Activated effector memory CD4-positive, alpha-beta T cell treated with anti-CD3 and anti-CD28 coated beads, Interleukin-2, amount 50 U/mL, for 16 hours (primary cell): ENCODE results near the gene PNPLA1.

ENCODE experiments used
- DNase-seq: peaks from one replicate; pipeline ENCODE4 v3.0.0-alpha.2; 2020

PNPLA1 gene

DNA sequence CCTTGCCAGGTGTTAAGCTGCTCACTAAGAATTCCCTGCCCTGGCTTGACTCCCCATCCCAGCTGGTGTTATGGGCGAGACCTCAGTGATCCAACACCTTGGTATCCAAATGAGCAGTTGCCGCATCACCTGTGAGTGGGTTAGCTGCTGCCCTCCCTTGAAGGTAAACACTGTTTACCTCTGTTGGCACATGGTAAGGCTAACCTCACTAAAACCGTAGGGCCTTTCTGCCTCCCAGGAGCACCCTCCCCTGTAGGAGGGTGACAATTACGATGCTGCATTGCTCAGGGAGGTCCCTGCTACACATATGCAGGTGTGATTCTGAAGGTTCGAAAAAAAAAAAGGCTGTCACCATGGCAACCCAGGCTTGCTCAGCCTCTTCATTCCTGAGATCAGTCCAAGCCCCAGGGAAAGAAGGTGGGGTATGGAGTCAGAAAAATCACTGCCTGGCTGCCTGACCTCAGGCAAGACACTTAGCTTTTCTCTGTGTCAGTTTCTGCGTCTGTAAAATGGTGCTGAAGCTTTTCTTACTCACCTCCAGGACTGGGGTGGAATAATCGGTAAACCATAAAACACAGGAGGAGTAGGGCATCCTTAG lies 19.5 kb downstream of the PNPLA1 start:
- DNase-seq: no peak

DNA sequence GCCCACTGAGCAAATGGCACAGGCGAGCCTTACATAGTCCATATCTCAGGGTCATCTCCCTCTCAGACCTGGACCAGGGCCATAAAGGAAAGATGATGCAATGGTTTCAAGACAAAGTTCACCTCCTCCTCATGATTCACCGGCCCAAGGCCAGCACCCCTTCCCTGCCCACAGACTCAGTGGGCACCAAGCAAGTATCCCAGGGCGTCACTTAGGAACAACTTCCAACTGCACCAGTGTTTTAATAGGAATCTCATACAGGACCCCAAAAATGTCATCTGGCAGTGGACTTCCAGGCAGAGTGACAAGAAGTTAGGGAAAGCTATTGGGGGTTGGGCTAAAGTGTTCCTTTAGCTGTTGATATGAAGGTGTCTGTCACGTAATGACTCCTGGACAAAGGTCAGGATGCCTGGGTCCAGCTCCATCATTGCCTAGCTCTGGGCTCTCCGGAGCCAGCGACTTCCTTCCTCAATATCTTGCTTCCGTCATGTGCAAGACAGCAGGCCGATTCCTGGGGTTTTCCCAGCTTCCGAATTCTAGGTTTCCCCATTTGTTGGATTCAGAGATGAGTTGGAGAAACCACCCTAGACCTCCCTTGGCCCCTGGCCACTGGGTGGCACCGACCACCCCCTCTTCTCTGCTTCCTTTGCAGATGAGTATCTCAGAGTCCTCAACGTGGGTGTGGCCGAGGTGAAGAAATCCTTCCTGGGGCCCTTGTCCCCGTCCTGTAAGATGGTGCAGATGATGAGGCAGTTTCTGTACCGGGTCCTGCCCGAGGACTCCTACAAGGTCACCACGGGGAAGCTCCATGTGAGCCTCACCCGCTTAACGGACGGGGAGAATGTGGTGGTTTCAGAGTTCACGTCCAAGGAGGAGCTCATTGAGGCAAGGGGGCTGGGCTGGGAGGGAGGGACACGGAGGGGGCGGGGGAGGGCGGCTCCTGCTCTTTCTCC lies 21.1 kb downstream of the PNPLA1 start:
- DNase-seq: no peak

DNA sequence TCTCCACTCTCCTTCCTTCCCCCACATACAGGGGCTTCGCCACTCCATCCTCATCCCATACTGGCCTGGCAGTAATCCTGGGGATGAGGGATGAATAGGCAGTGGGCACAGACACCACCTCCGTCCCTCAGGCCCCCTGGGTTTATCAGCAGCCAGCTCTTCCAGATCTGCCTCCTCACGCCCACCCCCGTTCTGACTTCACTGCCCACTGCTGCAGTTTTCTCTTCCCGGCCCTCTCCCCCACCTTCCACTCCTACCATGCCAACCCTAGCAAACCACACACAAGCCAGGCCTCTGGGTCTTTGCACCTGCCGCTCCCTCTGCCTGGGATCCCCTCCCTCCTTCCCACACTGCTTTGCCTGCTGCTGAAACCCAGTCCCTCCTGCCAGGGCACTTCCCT lies 22.3 kb downstream of the PNPLA1 start:
- no peak for DNase-seq

DNA sequence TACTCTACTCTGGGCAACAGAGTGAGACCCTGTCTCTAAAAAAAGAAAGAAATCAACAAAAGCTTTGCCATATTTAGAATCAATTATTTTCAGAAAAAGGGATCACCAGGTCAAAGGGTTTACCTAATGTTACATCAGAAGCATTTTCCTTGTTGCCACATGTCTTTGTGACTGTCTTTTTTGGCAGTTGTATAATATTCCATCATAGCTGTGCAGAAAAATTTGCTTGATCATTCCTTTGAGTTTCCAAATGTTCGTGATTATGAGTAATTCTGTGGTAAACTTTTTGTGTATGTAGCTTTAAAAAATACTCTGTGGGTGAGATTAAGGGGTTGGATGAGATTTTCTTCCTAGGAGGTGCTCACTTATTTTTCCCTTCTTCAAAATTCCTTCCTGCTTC lies 26.4 kb downstream of the PNPLA1 start:
- DNase-seq: no peak

DNA sequence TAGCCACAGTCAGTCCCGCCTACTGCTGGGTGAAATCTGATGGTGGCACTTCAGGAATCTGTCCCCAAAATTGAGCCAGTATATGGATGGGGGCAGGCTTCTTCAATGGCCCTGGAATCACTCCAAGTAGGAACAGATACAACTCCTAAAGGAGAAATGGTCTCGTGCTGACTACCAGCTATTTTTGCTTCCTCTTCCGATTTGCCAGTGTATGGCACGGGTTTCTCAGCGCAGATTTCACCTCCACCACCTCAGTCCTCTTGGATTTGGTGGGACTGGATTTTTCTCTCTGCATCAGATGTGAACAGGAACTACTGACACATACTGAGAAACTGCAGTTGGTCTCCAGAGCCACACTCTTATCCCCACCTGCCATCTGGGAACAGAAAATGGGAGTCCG lies 27.2 kb downstream of the PNPLA1 start:
- no peak for DNase-seq

DNA sequence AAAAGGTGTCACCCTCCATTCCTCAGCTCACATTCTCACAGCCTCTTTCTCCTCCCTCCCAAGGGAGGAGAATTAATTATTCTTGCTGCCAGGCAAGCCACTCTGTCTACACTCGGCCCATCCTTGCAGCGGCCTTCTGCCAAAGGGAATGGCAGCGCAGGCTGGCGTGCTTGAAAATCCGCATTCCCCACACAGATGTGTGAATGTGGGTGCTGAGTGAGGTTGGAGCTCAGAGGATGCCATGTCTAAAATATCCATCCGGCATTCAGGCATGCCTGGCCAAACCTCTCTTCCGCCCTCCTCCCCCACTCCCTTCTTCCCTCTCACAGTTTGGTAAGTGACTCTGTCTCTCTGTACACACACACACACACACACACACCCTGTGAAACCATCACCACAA lies 27.7 kb downstream of the PNPLA1 start:
- DNase-seq: no peak

DNA sequence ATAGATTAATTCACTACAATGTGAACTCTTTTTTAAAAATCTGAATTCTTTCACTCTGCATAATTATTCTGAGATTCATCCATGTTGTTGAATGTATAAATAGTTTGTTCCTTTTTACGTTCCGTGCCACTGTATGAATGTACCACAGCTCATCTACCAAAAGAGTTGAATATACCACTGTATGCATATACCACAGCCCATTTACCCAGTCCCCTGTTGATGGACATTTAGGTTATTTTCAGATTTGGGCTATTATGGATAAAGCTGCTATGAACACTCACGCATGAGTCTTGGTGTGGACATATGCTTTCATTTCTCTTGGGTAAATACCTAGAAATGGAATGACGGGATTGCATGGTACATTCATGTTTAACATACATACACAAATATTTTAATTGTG lies 28.2 kb downstream of the PNPLA1 start:
- no peak for DNase-seq

DNA sequence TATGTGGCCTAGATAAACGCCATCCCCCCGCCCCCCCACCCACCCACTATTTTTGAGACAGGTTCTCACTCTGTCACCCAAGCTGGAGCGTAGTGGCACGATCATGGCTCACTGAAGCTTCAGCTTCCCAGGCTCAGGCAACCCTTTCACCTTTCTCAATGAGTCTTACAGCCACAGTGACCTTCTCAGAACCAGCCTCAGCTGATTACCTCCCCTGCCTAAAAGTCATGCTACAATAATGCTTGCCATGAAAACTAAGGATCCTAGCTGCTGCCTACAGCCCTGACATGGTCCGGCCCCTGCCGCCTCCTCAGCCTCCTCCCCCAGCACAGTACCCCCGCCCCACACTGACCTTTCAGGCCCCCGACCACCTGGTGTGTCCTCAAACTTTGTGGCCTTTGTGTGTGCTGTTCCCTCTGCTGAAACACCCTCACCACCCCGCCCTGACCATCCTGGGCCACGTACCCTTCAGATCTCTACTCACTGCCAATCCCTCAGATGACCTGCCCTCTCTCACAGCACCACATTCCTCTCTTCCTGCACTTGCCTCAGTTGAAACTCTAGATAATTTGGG lies 31.3 kb downstream of the PNPLA1 start:
- DNase-seq: no peak

DNA sequence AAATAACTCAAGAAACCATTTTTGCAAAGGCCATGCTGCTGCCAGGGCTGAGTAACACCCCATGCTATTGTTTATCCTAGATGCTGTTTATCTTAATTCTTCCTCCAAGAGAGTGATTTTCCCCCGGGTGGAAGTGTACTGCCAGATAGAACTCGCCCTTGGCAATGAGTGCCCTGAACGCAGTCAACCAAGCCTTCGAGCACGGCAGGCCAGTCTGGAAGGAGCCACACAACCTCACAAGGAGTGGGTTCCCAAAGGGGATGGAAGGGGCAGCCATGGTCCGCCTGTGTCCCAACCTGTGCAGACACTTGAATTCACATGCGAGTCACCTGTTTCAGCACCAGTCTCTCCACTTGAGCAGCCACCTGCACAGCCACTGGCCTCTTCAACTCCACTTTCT lies 31.9 kb downstream of the PNPLA1 start:
- no peak for DNase-seq

DNA sequence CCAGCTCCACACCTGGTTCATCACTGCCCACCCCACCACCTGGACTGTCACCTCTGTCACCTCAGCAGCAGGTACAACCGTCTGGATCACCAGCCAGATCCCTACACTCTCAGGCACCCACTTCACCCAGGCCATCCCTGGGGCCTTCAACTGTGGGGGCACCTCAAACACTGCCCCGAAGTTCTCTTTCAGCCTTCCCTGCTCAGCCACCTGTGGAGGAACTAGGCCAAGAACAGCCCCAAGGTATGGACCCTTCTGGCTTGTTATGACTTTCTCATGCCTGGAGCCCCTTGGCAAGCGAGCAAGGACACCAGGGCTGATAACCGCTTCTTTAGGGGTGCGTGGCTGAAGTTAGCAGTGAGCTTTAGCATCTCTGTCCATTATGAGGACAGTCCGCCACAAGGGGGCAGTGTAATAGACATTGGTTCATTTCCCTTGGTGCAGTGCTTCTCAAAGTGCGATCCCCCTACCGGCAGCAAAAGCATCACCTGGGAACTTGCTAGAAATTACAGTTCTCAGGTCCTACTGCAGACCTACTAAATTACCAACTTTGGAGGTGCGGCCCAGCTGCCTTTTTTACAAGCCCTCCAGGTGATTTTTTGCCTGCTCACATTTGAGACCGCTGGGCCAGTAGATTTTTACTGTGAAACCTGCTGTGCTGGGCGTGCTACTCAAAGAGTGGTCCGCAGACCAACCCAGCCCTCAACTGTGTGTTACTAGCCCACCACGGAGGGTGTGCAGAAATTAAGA lies 32.5 kb downstream of the PNPLA1 start:
- DNase-seq: peak; percentile 96

DNA sequence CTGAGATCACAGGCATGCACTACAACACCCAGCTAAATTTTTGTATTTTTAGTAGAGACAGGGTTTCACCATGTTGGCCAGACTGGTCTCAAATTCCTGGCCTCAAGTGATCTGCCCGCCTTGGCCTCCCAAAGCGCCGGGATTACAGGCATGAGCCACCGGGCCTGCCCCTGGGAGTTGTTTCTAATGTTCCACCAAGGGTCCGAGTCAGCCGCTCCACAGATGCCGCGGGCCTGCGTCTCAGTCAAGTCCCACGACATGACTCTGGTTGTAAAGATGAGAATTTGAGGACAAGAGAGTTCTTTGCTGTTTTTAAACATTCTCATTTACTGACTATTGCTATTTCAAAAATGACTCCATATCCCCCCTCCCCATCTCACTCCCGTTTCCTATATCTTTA lies 36.0 kb downstream of the PNPLA1 start:
- DNase-seq: no peak

DNA sequence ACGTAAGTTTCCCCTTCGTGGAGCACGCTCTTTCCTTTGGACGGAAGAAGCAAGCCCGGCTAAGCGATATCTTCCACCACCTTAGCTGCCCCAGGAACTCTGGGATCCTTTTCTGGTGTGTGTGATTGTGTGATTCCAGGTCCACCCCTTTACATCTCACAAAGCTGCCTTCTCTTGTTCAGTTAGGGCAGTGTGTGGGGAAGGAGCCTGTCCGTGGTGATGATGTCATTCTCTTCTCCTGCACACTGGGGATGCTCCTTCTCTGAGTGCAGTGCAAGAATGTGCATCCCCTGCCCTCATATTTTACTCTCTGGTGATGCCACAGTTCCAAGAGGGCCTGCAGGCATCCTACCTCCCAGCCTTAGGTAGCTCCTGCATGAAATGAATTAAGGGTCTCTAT lies 36.5 kb downstream of the PNPLA1 start:
- no peak for DNase-seq

DNA sequence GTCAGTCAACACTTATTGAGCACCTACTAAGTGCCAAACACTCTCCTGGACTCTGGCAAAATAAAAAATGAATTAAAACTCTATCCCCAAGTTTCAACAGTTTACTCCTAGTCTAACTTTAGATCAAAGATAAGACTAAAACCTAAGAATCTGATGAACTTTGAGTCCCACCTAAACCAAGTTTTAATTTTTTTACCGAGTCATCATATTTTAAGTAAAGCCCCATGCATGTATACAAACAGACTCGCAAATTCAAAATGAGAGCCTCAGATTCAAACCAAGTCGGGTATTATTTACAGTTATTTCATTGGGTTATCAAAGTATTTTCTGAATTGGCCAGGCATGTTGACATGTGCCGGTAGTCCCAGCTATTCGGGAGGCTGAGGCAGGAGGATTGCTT lies 38.7 kb downstream of the PNPLA1 start:
- no peak for DNase-seq

DNA sequence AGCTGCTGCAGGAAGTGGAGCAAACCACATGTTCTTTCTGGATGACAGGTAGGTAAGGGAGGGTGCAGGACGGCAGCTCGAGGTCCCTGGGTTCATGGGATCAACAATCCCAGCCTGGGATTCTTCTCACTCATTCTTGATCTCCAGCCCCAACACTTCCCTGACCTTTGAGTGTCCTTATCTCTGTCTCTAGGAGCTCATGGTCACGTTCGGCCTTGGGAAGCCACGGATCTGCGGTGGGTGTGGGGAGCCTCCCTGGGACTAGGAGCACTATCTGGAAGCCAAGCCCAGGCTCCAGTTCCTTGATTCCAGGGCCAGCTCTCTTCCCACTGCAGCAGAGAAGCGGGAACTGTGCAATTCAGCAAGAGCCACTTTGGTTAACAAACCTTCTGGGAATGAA lies 39.3 kb downstream of the PNPLA1 start:
- DNase-seq: no peak

DNA sequence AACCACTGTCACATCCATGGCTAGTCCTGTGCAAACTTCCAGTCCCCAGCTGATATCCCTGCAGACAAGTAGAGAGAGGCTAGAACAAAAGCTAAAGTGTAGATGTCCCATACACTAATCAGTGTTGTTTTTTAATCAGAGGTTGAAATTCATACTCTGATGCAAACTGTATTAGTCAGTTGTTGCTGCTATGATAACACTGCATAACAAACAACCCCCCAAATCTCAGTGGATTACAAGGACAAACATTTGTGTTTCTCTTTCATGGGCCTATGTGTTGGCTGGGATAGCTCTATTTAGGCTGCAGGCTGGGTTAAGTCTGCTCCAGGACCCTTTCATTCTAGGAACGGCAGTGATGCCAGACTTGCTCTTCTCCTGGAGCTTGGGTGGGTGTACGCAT lies 40.0 kb downstream of the PNPLA1 start:
- no peak for DNase-seq

DNA sequence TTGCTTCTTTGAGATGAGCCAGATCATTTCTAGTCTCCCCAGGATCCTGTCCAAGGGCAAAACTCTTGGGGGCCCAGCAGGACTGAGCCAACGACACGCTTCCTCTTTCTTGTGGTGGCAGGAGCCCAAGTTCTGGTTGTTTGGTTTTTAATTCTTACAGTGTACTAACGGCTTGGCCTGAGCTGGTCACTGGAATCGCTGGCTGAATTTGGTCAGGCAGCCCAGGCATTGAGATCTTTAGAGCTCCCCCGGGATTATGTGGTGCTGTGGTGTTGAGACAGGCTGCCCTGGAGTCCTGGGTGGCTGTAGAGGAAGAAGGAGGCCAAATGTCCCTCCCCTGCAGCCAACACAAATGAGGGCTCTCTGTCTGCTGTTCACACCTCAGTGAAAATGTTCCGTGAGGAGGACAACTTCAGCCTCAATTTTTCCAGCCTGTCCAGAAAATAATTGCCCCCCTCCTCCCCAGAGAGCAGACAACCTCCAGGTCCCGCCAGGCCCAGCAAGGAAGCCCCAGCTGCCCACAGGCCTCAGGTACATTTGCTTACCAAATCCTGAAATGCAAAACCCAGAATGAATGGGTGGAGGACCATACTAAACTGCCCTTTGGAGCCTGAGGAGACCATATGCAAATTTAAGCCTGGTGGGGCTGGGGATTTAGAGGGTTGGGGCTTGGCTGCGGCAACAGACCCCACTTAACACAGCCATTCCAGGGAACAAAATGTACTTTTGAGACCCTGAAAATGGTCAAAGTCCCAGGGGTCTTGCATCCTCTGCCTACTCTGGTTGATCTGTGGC lies 43.2 kb downstream of the PNPLA1 start:
- no peak for DNase-seq

DNA sequence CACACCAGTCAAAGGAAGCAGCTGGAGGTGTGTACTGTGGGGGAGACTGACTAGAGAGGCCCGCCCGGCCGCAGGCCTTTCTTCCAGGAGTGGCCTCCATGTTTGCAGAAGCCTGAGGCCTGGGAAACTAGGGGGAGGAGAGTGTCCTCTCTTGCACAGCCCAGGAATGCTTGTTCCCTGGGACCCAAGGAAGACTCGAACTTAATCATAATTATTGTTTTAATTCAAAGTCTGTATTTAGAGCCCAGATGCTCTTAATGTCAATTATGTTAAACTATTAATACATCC lies 43.7 kb downstream of the PNPLA1 start:
- no peak for DNase-seq

DNA sequence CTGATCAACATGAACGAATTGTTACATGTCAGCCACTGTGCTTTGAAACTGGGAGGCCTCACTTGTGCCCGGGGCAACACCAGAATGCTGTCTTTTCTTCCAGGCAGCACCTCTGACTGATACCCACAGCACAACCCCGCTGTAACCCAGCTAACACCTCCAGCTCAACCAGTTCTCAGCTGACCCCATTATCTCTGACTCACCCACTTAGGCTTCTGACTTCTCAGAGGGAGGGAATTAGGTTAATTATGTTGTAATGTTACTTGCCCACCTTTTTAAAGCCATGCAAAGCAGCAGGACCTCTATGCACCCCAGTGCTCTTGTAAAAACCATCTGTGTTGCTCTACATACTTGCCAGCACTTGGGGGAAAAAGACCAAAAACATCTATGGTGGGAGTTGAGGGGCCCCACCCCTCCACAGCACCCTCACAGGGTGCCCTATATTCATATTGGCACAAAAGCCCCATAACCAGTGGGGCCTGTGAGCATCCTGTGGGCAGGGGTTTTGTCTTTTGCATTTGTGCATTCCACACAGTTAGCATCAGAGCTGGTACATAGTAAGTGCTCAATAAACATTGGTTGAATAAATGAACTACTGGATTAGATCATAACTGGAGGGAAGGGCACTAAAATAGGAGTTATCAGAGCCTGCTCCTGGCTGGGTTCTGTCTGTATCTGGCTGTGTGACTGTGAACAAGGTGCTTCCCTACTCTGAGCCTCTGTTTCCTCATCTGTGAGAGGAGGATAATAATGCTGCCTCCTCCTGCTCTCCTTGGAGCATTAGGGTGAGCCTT lies 44.6 kb downstream of the PNPLA1 start:
- no peak for DNase-seq

DNA sequence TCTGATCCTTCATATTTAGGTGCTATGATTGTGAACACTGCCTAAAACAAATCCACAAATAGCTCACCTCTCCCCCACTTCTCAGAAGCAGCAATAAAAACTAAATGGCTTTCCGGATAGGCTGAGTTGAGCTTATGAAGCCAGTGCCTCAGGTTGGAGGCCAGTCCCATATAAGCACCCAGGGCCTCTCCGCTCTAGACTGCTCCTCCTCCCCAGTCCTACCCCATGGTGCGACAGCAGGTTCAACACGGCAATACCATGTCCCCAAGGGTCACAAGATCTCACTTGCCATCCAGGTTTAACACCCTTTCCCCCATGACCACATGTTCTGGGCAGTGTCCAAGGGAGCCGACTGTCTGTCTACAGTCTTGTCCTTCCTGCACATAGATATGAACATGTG lies 46.1 kb downstream of the PNPLA1 start:
- no peak for DNase-seq

DNA sequence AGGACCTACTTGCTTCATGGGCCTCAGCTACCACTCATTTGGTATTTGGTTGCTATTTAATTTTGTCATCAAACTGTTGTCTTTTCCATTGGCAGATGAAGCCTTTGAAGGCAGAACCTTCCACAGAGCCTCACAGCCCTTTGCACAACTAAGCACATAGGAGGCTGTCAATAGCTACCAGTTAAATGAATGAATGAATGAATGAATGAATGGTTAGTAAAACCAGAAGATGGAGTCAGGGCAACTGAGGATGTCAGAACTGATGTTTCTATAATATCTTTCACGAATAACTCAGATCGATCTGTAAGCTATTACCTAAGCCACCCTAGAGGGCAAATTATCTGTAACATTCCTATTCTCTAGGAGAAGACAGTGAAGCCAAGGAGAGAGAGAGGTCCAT lies 47.8 kb downstream of the PNPLA1 start:
- no peak for DNase-seq

DNA sequence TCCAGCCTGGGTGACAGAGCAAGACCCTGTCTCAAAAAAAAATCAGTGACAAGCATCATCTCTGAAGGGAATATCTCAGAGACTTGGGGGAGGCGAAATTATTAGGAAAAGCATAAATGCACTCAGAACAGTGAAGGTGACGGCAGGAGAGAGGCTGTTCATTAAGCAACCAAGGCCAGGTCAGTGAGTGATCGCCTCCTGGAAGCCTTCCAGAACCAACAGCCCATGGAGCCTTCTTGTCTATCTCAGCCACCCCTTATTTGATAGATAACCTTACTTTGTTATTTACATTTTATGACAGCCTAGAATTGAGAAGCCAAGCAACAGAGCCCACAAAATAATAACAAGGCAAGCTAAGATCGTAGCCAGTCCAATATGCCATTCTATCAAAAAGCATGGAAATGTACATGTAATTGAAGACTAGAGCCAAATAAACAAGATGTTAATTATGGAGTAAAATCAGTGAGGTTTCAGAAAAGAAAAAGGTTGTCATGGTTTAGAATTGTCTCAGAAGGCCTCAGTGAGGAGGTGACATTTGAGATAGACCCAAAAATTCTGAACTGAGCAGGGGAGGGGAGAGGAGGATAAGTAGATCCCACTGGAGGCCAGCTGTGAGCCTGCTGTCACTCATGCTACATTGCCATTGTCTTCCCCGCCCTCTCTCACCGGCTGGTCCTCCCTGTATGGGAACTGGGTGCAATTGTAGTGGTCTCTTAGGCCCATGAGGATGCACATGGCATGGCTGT lies 49.0 kb downstream of the PNPLA1 start:
- no peak for DNase-seq

DNA sequence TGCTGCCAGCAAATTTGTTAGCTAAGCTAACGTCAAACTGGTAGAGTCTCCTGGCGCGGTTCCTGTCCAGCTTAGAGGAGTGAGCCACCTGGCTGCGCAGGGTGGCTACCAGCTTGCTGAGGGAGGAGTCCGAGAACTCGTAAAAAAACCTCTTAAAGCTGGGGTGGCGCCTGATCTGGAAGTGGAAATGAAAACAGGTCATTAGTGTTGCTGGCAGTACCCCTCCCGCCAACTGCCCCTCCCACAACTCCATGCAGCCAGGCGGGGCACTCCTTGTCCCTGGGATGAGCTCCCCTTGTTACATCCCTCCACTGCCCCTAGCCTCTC lies 49.5 kb downstream of the PNPLA1 start:
- no peak for DNase-seq
